ENCODE measurements around the gene MRPS27.

GRCh38 chr5:72204946-72205345 is 115.1 kb downstream of the MRPS27 start:
- no peak for TF ChIP-seq CTCF (IDR thresholded peaks at IDR 0.05 in 4 of 5, conservative IDR thresholded peaks at IDR 0.05 in 1 of 5)
- no peak for TF ChIP-seq POLR2A (IDR thresholded peaks at IDR 0.05)
